Inflammatory macrophage treated with lipopolysaccharide for 1 hour (primary cell): ENCODE results near the gene SPAG16.

ENCODE experiments used
- DNase-seq, 2 donors: peaks; one replicate each; pipeline ENCODE4 v3.0.0-alpha.2; 2020 to 2022

The SPAG16 gene

DNA sequence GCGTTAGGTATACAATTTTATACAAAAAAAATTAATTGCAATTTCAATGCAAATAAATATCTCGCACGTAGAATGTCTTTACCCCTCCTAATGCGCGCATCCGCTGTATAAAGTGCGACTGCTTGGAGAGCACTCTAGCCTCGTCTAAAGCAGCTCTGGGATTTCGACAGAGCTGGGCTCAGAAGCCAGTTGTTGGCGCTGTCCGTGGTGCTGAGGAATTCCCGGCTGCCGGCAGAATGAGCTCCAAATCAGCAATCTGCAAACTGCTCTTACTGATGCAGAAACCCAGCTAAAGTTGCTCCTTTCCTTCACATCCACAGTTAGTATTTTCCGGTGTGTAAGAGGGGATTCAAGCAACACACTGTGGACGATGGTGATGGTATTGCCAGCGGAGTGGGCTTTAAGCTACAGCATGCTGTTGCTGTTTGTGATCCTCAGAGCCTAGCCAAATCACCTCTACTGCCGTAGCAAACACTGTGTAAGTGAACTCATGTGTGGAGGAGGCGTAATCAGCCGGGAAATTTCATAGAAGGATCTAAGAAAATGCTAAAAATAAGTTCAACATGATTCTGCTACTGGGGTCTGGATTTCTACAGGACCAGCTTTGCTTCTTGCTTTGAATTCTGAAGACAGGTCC is 1126.8 kb downstream of the SPAG16 start, which contains the start of gene VWC2L:
TSS of gene VWC2L (plus strand) at position 137 of the 637 bp plus-strand sequence. CDS start 3,140 bp downstream, outside the sequence.
- DNase-seq = peak; percentile 7 to 55

DNA sequence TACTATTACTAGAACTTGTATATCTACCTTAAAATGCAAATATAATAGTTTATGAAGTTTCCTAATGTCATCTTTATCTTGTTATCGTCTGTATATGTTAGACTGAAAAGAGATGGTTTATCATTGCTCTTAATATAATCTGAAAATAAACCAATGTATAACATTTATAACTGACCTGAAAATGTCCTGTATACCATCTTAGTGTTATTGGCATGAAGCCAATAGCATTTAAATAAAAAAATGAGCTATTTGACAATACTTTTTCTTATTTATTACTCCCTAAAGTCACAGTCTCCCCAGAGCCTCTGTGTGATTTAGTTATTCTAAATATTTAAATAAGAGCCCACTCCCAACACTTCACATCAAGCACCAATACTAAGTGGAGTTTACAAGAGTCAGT is 1128.4 kb downstream of the SPAG16 start:
- DNase-seq = no peak

DNA sequence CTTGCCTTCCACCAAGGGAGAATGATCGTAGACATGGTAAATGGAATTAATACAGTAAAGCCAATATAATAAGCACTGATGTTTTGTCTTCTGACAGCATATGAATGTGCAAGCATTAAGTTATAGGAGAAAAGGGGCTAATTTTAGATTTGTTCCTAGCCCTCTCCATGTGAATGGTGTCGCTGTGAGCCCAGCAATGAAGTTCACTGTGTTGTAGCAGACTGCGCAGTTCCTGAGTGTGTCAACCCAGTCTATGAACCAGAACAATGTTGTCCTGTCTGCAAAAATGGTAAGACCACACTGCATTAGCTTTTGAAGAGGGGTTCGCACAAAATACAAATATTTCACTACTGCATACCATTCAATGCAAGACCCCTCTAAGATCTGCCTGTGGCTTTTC is 1152.2 kb downstream of the SPAG16 start:
- no peak for DNase-seq

DNA sequence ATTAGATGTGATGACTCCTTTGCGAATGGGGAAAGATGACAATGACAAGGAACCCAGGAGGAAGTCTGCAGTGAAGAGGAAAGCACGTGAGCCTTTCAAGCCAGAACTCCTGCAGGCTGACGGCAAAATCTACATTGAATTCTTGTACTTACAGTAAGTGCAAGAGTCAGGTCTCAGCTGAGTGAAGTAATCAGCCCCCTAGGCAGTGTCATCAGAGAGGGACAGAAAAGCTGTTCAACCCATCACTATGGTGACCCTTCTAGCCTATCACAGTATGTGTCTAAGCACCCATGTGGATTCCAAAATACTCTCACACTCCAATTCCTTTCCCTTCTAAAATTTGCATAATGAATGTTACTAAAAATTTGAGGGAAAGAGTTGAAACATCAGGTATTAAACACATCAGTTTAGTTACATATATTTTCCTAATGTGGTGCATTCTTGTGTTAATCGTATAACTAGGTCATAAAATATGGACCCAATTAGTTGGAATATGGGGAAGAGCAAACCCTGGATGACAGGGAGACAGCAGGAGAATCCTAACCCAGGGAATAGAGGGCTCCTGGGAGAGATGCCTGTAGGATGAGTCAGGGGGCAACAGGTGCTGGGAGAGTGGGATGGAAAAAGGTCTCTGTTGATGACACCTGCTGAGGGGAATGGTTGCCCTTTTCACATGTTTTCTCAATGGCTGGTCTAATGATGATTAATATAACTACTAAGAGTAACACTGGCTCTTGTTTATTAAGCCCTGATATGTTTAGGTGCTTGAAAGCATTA is 1166.0 kb downstream of the SPAG16 start:
- no peak for DNase-seq

DNA sequence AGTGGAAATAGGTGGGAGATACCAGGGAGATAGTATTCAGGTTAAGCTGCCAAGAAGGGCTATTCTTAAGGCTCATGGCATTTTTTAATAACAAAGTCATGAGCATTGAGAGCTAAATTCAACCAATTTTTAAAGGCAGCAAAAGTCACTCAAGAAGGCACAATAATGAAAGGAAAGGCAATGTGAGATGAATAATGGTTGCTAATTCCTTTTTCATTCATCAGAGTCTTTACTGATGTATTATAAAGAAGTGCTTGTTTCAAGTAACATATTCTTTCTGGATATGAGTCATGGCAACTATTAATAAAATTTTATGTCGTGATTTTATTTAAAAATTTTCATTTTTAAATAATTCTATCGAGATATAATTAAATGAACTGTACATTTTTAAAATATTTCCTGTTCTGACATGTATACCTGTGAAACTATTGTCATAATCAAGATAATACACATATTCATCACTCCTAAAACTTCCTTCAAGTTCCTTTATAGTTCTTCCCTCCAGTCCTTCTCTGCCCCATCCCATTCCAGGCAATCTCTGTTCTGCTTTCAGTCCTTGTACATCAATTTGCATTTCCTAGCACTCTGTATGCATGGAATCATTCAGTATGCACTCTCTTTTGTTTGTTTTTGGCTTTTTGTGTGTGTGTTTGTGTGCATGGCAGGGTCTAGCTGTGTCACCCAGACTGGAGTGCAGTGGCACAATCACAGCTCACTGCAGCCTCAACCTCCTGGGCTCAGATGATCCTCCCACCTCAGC is 1167.4 kb downstream of the SPAG16 start:
- DNase-seq = no peak
